COR-L47 (cell line): Measurements from ENCODE around the gene CRKL.

Source experiments
- DNase-seq: peaks from one replicate; lab custom pipeline; 2025; lab: John Stamatoyannopoulos, UW

The CRKL gene

GRCh38 chr22:20952544-20953341, 35.5 kb downstream of the CRKL start:
- no peak for DNase-seq

GRCh38 chr22:20953342-20953608, 36.1 kb downstream of the CRKL start:
- DNase-seq = no peak

GRCh38 chr22:20953668-20954500, 36.7 kb downstream of the CRKL start:
- DNase-seq = no peak

- DNase-seq = no peak
Observed at GRCh38 chr22:20955548-20955947, 38.3 kb downstream of the CRKL start.

- DNase-seq = no peak
Observed at GRCh38 chr22:20956258-20957101, 39.3 kb downstream of the CRKL start.

- no peak for DNase-seq
Observed at GRCh38 chr22:20957102-20957682, 40.0 kb downstream of the CRKL start.

GRCh38 chr22:20957683-20958431, 40.6 kb downstream of the CRKL start:
- no peak for DNase-seq

GRCh38 chr22:20959578-20960461, 42.6 kb downstream of the CRKL start:
- no peak for DNase-seq

GRCh38 chr22:20960609-20961008, 43.4 kb downstream of the CRKL start:
- DNase-seq = no peak

- DNase-seq = no peak
Observed at GRCh38 chr22:20962491-20962945, 45.3 kb downstream of the CRKL start.

- no peak for DNase-seq
Observed at GRCh38 chr22:20963201-20964052, 46.2 kb downstream of the CRKL start.

- DNase-seq = no peak
Observed at GRCh38 chr22:20964090-20964798, 47.0 kb downstream of the CRKL start.

GRCh38 chr22:20964799-20965103, 47.5 kb downstream of the CRKL start:
- no peak for DNase-seq

GRCh38 chr22:20965104-20965887, 48.1 kb downstream of the CRKL start:
- DNase-seq = no peak

- no peak for DNase-seq
Observed at GRCh38 chr22:20965888-20966855, 49.0 kb downstream of the CRKL start.

- no peak for DNase-seq
Observed at GRCh38 chr22:20966883-20967696, 49.9 kb downstream of the CRKL start, which contains the start of gene AIFM3. Gene AIFM3, plus strand, starts transcription at chr22:20967255. Its CDS starts 690 bp downstream, at chr22:20967945.
